Heart left ventricle (tissue), 13 donors: ENCODE measurements around the gene APEH.

Experiments used
- CTCF ChIP-seq, 12 donors: fragments of 200-600 bp; sonication (generic) in 4 of 12; IDR thresholded peaks; one replicate each; pipeline versions ENCODE4 v1.5.0 to v1.8.0; 2018 to 2022; ENCODE audit warnings: antibody characterized with exemption in 12 of 12, mild to moderate bottlenecking in 5 of 12
- POLR2A ChIP-seq, 2 donors: fragments of 450-650 bp; IDR thresholded peaks; one replicate each; pipeline ENCODE4 v1.6.1; 2017; ENCODE audit warnings: antibody characterized with exemption in 2 of 2, mild to moderate bottlenecking in 2 of 2, moderate library complexity in 2 of 2
- donor health status: ischemic (EF 13 %, LVEDD 7.1; RV severe dilation, severe dysfunction).
- donor health status: DM: no; HTN: yes; CAD: no.
- donor health status: DM: no; HTN: no; CAD: no.
- donor health status: ischemic (EF 25% LVEDD 6.9; RV normal size, moderate dysfunction).
- donor health status: ischemic (EF 25% LVEDD 5.7; RV mildly dilated, moderate dysfunction).
- donor health status: ischemic (EF 35%, LVEDD 5.7; RV mildly dilated, moderate dysfunction).
- donor health status: nonischemic (EF 11% LVEDD 7.7; RV severe dilation, severe dysfunction).
- donor health status: DM: yes; HTN: yes; CAD: no.
- donor health status: PGD.
- donor health status: ischemic (EF 29% LVEDD 5.4; RV normal size, mild dysfunction).
- donor health status: nonischemic (EF 23%, LVEDD 6.1; RV moderate dilation, normal function).

- TF ChIP-seq CTCF (IDR thresholded peaks at IDR 0.05) (no peak), POLR2A (IDR thresholded peaks at IDR 0.05) (no peak)
These were observed 58.4 kb downstream of the APEH start for GRCh38 chr3:49732597-49732996.
